KBM-7 (cell line): ENCODE data around the gene LHFPL3.

Source experiments
- DNase-seq: peaks from one replicate; pipeline ENCODE4 v3.0.0-alpha.2; 2015
- in situ Hi-C: fragments of 300-500 bp; cut with MboI; formaldehyde crosslinking; loops from 2 replicates; pipeline ENCODE4 v1.14.3; 2020; ENCODE audit warnings: low sequenced_read_pairs, low pct_unique_long_range_greater_than_20kb, mixed read lengths

Gene LHFPL3

DNA sequence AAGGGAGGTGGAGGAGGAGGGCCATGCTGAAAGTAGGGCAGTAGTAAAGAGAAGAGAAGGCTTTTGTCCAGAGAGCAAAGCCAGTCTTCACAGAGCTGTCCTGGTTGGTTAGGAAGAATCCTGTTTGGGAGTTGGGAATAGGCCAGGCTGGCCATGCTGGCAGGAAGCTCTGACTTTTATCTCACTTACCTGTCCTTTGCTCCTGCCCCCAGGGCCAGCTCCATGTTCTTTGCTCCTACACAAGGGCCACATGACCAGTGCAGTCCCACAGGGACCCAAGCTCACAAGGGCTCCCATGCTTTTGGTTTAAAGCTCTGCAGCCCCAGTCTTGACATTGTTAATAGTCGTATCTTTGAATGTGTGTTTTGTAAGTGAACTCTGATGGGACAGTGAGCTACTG is 524.0 kb downstream of the LHFPL3 start:
- in situ Hi-C loops, result no loop called here

GRCh38 chr7:104855861-104856260 is 527.5 kb downstream of the LHFPL3 start:
- DNase-seq, result no peak
- in situ Hi-C loops, result no loop called here

More for the DNA sequence above, 524.0 kb downstream of the LHFPL3 start:
- no peak for DNase-seq

- in situ Hi-C loops, result no loop called here
Measured at GRCh38 chr7:104857458-104858425, 529.3 kb downstream of the LHFPL3 start.

GRCh38 chr7:104859754-104860426 is 531.5 kb downstream of the LHFPL3 start:
- in situ Hi-C loops, result no loop called here

More at GRCh38 chr7:104857458-104858425, 529.3 kb downstream of the LHFPL3 start:
- DNase-seq, result peak; percentile 22

GRCh38 chr7:104861729-104862390 is 533.5 kb downstream of the LHFPL3 start:
- no peak for DNase-seq
- in situ Hi-C loops, result no loop called here

More at GRCh38 chr7:104859754-104860426, 531.5 kb downstream of the LHFPL3 start:
- no peak for DNase-seq

DNA sequence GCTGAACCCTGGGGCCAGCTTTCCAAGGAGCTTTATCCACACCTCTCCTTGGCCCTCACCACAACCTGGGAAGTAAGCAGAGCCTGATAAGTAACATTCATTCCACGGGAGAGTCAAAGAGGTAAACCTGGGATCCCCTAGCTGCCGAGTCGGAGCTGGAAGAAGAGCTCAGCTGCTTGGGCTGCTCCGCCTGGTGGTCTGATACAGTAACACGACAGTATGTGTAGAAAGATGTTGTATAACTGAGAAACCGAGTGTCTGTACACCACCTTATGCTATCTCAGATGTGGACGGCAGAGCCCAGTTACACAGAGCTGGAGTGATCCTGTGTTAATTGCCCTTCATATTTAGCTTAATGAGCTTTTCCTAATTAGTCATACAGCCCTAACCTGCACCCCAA is 534.3 kb downstream of the LHFPL3 start:
- in situ Hi-C loops, result no loop called here
- DNase-seq, result no peak

- in situ Hi-C loops, result no loop called here
Measured at GRCh38 chr7:104873401-104873800, 545.0 kb downstream of the LHFPL3 start.

GRCh38 chr7:104878577-104878976 is 550.2 kb downstream of the LHFPL3 start:
- in situ Hi-C loops, result no loop called here
- DNase-seq, result no peak

More at GRCh38 chr7:104873401-104873800, 545.0 kb downstream of the LHFPL3 start:
- no peak for DNase-seq

- no peak for DNase-seq
- in situ Hi-C loops, result no loop called here
Measured at GRCh38 chr7:104883248-104883717, 554.9 kb downstream of the LHFPL3 start.

- in situ Hi-C loops, result no loop called here
Measured at GRCh38 chr7:104883718-104884452, 555.5 kb downstream of the LHFPL3 start.

DNA sequence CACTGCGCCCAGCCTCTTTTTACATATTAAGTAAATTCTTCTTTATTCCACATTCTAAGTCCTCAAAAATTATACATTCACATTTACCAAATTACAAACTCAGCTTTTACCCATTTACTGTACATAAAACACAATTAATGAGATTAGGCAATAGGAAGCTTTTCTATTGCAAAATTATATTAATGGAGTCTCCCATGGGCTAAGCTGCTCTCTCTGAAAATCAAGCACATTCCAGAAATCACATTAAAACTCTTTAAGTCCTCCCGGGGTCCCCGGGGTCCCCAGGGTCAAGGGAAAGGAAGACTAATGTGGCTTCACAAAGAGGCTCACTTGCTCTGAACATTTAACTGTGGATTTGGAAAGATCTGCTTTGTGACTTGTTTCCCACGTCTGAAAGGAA is 558.2 kb downstream of the LHFPL3 start:
- in situ Hi-C loops, result no loop called here
- DNase-seq, result no peak

More at GRCh38 chr7:104883718-104884452, 555.5 kb downstream of the LHFPL3 start:
- peak; percentile 86 for DNase-seq

- DNase-seq, result no peak
- in situ Hi-C loops, result no loop called here
Measured at GRCh38 chr7:104890216-104890615, 561.8 kb downstream of the LHFPL3 start.

DNA sequence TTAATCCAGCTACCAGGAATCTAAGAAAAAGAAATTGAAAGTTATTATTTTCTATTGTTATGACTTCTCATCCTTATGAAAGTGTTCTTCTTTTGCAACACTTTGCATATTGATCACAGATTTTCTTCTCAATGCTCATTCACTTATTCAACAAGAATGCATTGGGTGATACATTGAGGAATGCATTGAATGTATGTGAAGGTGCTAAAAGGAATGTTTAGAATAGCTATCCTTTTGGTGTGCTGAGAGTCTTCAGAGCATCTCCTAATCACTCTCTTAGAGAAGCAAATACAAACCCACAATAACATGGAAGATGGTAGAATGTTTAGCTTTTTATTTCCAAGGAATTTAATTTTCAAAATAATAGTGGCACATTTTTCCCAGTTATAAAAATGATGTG is 563.5 kb downstream of the LHFPL3 start:
- no peak for DNase-seq
- in situ Hi-C loops, result no loop called here

DNA sequence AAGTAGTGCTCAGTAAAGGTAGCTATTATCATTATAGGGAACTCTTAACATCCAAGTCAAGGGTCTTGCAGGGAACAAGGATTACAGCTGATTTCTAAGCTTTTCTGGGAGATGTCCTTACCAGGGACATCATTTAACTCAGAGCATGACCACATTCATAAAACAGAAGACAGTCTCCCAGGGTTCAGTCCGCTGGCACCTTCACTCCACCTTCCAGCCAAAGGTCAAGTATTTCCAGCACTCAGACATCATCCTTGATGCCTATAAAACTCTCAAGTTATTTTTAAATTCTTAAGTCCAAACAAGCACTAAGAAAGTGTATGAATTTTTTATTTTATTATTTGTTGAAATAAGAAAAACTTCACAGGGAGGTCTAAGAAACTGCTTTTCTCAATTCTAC is 565.9 kb downstream of the LHFPL3 start:
- DNase-seq, result no peak
- in situ Hi-C loops, result no loop called here

- DNase-seq, result no peak
- in situ Hi-C loops, result no loop called here
Measured at GRCh38 chr7:104894726-104895521, 566.5 kb downstream of the LHFPL3 start.

DNA sequence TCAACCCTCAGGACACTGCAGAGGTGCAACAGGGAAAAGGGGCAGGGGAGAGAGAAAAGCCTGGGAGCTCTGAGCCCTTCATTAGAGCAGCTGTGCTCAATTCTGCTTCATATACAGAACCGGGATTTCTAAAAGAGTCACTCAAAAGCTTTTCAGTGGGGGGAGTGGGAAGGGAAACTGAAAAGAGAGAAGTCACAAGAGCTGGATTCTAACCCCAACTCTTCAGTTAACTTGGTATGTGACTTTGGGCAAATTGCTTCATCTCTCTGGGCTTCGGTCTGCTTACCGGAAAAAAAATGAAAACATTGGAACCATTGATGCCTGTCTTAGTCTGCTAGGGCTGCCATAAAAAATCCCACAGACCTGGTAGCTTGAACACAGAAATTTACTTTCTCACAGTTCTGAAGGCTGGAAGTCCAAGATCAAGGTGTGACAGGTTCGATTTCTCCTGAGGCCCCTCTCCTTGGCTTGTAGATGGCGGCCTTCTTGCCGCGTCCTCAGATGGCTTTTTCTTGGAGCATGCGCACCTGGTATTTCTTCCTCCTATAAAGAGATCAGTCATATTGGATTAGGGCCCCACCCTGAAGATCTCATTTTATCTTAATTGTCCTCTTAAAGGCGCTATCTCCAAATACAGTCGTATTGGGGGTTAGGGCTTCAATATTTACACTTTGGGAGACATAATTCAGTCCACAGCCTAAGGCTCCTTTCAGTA is 567.3 kb downstream of the LHFPL3 start:
- no peak for DNase-seq
- in situ Hi-C loops, result no loop called here

GRCh38 chr7:104898434-104898833 is 570.0 kb downstream of the LHFPL3 start:
- in situ Hi-C loops, result no loop called here
- DNase-seq, result no peak
